IMR-90 (cell line): Measurements from ENCODE around the gene GGA2. TPM values are rescaled to one million over a fixed set of nuclear protein-coding genes. Genes with fewer than 3 reads are reported as not detected.

Experiments
- ATAC-seq: fragments of 200-7000 bp; cut with Tn5 transposase; 2 replicates; pipeline ENCODE4 v1.9.1; 2020; ENCODE audit warnings: low read depth, mild to moderate bottlenecking, moderate library complexity
- BruUV-seq: library from RNA; stranded (reverse); fragments of 400-500 nt; replicated peaks from 2 replicates; lab custom pipeline; 2021; lab: Mats Ljungman, UMichigan
- CTCF ChIA-PET: fragments of 300-600 bp; formaldehyde crosslinking; extraction: SDS; loops from one replicate; lab custom pipeline; 2021; ENCODE audit warnings: antibody characterized with exemption; lab: Yijun Ruan, JAX
- POLR2A ChIA-PET: fragments of 300-600 bp; sonication (Branson Sonifier 250); formaldehyde crosslinking; loops from one replicate; lab custom pipeline; 2022; ENCODE audit warnings: antibody characterized with exemption; ENCODE audit not compliant: unreplicated experiment; lab: Charles Lee
- DNase-seq: peaks from one replicate; pipeline ENCODE4 v3.0.0; 2013
- H2AFZ ChIP-seq: replicated peaks from 2 replicates; pipeline ENCODE3; 2013; ENCODE audit warnings: low read length, mild to moderate bottlenecking; ENCODE audit not compliant: poor library complexity
- H2AK5ac ChIP-seq: 2 replicates; pipeline ENCODE4 v1.6.1; 2013; ENCODE audit warnings: low read depth, low read length, inconsistent platforms
- H2AK9ac ChIP-seq: replicated peaks from 2 replicates; pipeline ENCODE3; 2013; ENCODE audit warnings: mild to moderate bottlenecking, low read depth, low read length, moderate library complexity; ENCODE audit not compliant: poor library complexity
- H2BK120ac ChIP-seq: 2 replicates; pipeline ENCODE4 v1.6.1; 2013; ENCODE audit warnings: low read depth, low read length, inconsistent platforms
- H2BK15ac ChIP-seq: 3 replicates; pipeline ENCODE4 v1.6.1; 2013; ENCODE audit warnings: low read depth, low read length, inconsistent platforms
- H2BK20ac ChIP-seq: 2 replicates; pipeline ENCODE4 v1.6.1; 2013; ENCODE audit warnings: low read depth, mild to moderate bottlenecking, inconsistent platforms, low read length, moderate library complexity
- H2BK5ac ChIP-seq: 2 replicates; pipeline ENCODE4 v1.6.1; 2013; ENCODE audit warnings: mild to moderate bottlenecking, low read depth, low read length, inconsistent platforms; ENCODE audit not compliant: poor library complexity, severe bottlenecking
- H3K14ac ChIP-seq: replicated peaks from 2 replicates; pipeline ENCODE4 v1.6.1; 2013; ENCODE audit warnings: low read depth, low read length, inconsistent platforms
- H3K18ac ChIP-seq: 2 replicates; pipeline ENCODE4 v1.6.1; 2013; ENCODE audit warnings: low read depth, low read length, control low read depth
- H3K23ac ChIP-seq: 2 replicates; pipeline ENCODE4 v1.6.1; 2013; ENCODE audit warnings: low read depth, low read length, inconsistent platforms
- H3K27ac ChIP-seq: 2 replicates; pipeline ENCODE4 v1.5.1; 2013; ENCODE audit warnings: mild to moderate bottlenecking, control low read depth, low read length; ENCODE audit not compliant: insufficient read depth
- H3K27me3 ChIP-seq: 2 replicates; pipeline ENCODE4 v1.6.1; 2013; ENCODE audit warnings: low read length; ENCODE audit not compliant: control insufficient read depth, insufficient read depth
- H3K36me3 ChIP-seq: 2 replicates; pipeline ENCODE4 v1.6.1; 2013; ENCODE audit warnings: low read length, mixed read lengths; ENCODE audit not compliant: control insufficient read depth, insufficient read depth
- H3K4ac ChIP-seq: 2 replicates; pipeline ENCODE4 v1.6.1; 2013; ENCODE audit warnings: low read depth, low read length, inconsistent platforms
- H3K4me1 ChIP-seq: 2 replicates; pipeline ENCODE4 v1.6.1; 2013; ENCODE audit warnings: low read length, mixed read lengths; ENCODE audit not compliant: control insufficient read depth, insufficient read depth
- H3K4me2 ChIP-seq: 2 replicates; pipeline ENCODE4 v1.6.1; 2013; ENCODE audit warnings: low read depth, mild to moderate bottlenecking, control low read depth, low read length, moderate library complexity
- H3K4me3 ChIP-seq: 2 replicates; pipeline ENCODE4 v1.5.1; 2013; ENCODE audit warnings: low read depth, mild to moderate bottlenecking, control low read depth, low read length, moderate library complexity; ENCODE audit not compliant: insufficient read depth
- H3K56ac ChIP-seq: 2 replicates; pipeline ENCODE4 v1.6.1; 2013; ENCODE audit warnings: low read length, inconsistent platforms; ENCODE audit not compliant: insufficient read depth; ENCODE audit errors: extremely low read depth
- H3K79me1 ChIP-seq, 2 experiments: 2 replicates each; pipeline ENCODE4 v1.6.1; 2013; ENCODE audit warnings: low read length in 2 of 2, inconsistent platforms in 1 of 2, low read depth in 1 of 2
- H3K9ac ChIP-seq: 2 replicates; pipeline ENCODE4 v1.6.1; 2013; ENCODE audit warnings: low read depth, low read length, control low read depth
- H3K9me1 ChIP-seq: 2 replicates; pipeline ENCODE4 v1.6.1; 2013; ENCODE audit warnings: low read length, inconsistent platforms; ENCODE audit not compliant: insufficient read depth
- H3K9me3 ChIP-seq: 2 replicates; pipeline ENCODE4 v1.6.1; 2013; ENCODE audit warnings: low read length; ENCODE audit not compliant: control insufficient read depth, insufficient read depth
- H4K20me1 ChIP-seq: 2 replicates; pipeline ENCODE4 v1.6.1; 2013; ENCODE audit warnings: low read length, inconsistent platforms; ENCODE audit not compliant: insufficient read depth
- H4K5ac ChIP-seq: 2 replicates; pipeline ENCODE4 v1.6.1; 2013; ENCODE audit warnings: mild to moderate bottlenecking, low read depth, low read length, control low read depth
- H4K8ac ChIP-seq, 2 experiments: 2 replicates each; pipeline ENCODE4 v1.6.1; 2013; ENCODE audit warnings: low read depth in 2 of 2, low read length in 2 of 2, control low read depth in 1 of 2, inconsistent platforms in 1 of 2
- H4K91ac ChIP-seq: 2 replicates; pipeline ENCODE4 v1.6.1; 2013; ENCODE audit warnings: low read depth, low read length, inconsistent platforms; ENCODE audit not compliant: insufficient read depth
- MAFK ChIP-seq: IDR thresholded peaks from 2 replicates; pipeline ENCODE4 v1.6.1; 2012; ENCODE audit warnings: low read depth, low read length, improper control_type of control experiment
- WGBS, 2 experiments: methylation state at CpG; one replicate each; pipeline versions ENCODE4 v1.1.5 to v1.1.7; 2013; ENCODE audit warnings: missing lambda C conversion rate in 2 of 2; ENCODE audit not compliant: insufficient read length in 1 of 2; ENCODE audit errors: extremely low coverage in 2 of 2; 5-methylcytosine and 5-hydroxymethylcytosine counted together
- dilution Hi-C: fragments of 300-500 bp; cut with HindIII; formaldehyde crosslinking; loops from one replicate; pipeline ENCODE4 v1.14.3; 2018; ENCODE audit warnings: low sequenced_read_pairs; ENCODE audit not compliant: unreplicated experiment
- in situ Hi-C: fragments of 300-500 bp; cut with MboI; formaldehyde crosslinking; loops from 3 replicates; pipeline ENCODE4 v1.14.3; 2019; ENCODE audit warnings: low sequenced_read_pairs, inconsistent platforms, mixed read lengths
- intact Hi-C: fragments of 100-400 bp; cut with micrococcal nuclease; formaldehyde crosslinking; loops from 2 replicates; pipeline ENCODE4 v1.10.0; 2022
- polyA plus RNA-seq, 3 experiments: library from polyadenylated mRNA; depleted of rRNA; stranded (reverse); fragments of >200 nt; gene quantifications; 2 replicates each; pipeline ENCODE4 v1.2.3, GENCODE V29; 2012; ENCODE audit warnings: low replicate concordance in 1 of 3
- total RNA-seq: library from RNA; depleted of rRNA; stranded (reverse); fragments of >200 nt; gene quantifications from 2 replicates; pipeline ENCODE4 v1.2.3, GENCODE V29; 2012

Gene GGA2
- total and polyA plus RNA-seq, 2 of the 4 experiments (the other 2 are of a cell fraction), result 16.5 to 30.1 TPM

DNA sequence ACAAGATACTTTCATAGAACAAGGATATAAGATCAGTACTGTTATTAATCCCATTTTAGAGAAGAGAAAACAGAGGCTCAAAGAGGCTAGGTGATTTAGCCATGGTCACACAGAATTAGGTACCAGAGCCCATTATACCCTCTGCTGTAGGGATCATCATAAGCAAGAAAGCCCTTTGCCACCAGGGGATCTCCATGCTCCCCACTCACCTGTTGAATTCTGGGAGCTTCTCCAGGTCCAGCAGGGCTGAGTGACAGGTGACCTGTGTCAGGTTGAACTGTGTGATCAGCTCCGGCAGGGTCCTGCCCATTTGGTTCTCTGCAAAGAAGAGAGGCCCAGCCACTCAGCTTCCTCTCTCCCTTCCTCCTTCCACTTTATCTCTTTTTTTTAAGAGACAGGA is 22.2 kb upstream of the GGA2 start:
- H3K9me1 ChIP-seq, result peaks cover 8% of the 10 kb centered on the region
- no peaks in the 10 kb centered on the region for H3K27me3 ChIP-seq
- in situ Hi-C loops (no loop called here), intact Hi-C loops (no loop called here), dilution Hi-C loops (no loop called here)
- no peak overlapping the region for H2BK15ac ChIP-seq
- H2BK120ac ChIP-seq, result no peak overlapping the region
- ATAC-seq (no peak), DNase-seq (no peak)
- H2BK20ac ChIP-seq, result no peak overlapping the region
- no peak overlapping the region for H3K4me3 ChIP-seq
- no peak overlapping the region for H3K18ac ChIP-seq
- H3K4me2 ChIP-seq, result no peak overlapping the region
- H4K5ac ChIP-seq, result no peak overlapping the region
- H4K91ac ChIP-seq, result no peak overlapping the region
- ChIA-PET CTCF (no interaction called here), POLR2A (no interaction called here)
- no peak overlapping the region for H3K56ac ChIP-seq
- H2AFZ ChIP-seq, result no peak overlapping the region
- BruUV-seq, result no TSS peak
- H3K14ac ChIP-seq, result no peak overlapping the region
- H4K8ac ChIP-seq, result no peak overlapping the region
- no peak overlapping the region for H2BK5ac ChIP-seq
- H3K79me1 ChIP-seq, result peaks cover 11 to 16% of the 10 kb centered on the region in 2 experiments; a peak in 2 of 4 replicates
- no peak overlapping the region for H3K27ac ChIP-seq
- H3K4ac ChIP-seq, result no peak overlapping the region
- peaks cover 54% of the 10 kb centered on the region for H3K36me3 ChIP-seq
- H2AK5ac ChIP-seq, result no peak overlapping the region
- no CpG with 5 or more reads among the region's 1 CpG for WGBS, 2 experiments
- H2AK9ac ChIP-seq, result no peak overlapping the region
- TF ChIP-seq MAFK, result no peak
- H3K9ac ChIP-seq, result no peak overlapping the region
- H3K23ac ChIP-seq, result no peak overlapping the region
- 0 out of 2 replicates have a peak, but pooled peaks cover 2% of the 10 kb centered on the region for H3K4me1 ChIP-seq
- H4K20me1 ChIP-seq, result no peaks in the 10 kb centered on the region; the same call in 1 of the 2 replicates
- H3K9me3 ChIP-seq, result no peaks in the 10 kb centered on the region
